H1 (cell line): Measurements from ENCODE around the gene CHSY3. TPM values are rescaled to one million over a fixed set of nuclear protein-coding genes. Genes with fewer than 3 reads are reported as not detected.

Source experiments
- CTCF ChIA-PET: fragments of 300-600 bp; sonication (Branson Sonifier 250); formaldehyde crosslinking; loops from one replicate; lab custom pipeline; 2021; ENCODE audit not compliant: partially characterized antibody; lab: Charles Lee
- POLR2A ChIA-PET: fragments of 300-600 bp; sonication (Branson Sonifier 250); formaldehyde crosslinking; loops from one replicate; lab custom pipeline; 2021; ENCODE audit warnings: inconsistent platforms; ENCODE audit not compliant: partially characterized antibody; lab: Charles Lee
- DNase-seq, 2 experiments: peaks; one replicate each; pipeline versions ENCODE4 v3.0.0 to v3.0.0-alpha.2; 2010 to 2022; ENCODE audit warnings: low spot score in 2 of 2, low read depth in 1 of 2, mixed read lengths in 1 of 2
- FAIRE-seq: peaks from 2 replicates; lab custom pipeline; 2011; peaks lifted over from hg19 to GRCh38; lab: Jason Lieb, UNC
- H2AFZ ChIP-seq: 2 replicates; pipeline ENCODE4 v1.8.1; 2012; ENCODE audit warnings: low read length, inconsistent platforms
- H2AK5ac ChIP-seq: 2 replicates; pipeline ENCODE4 v1.6.1; 2013; ENCODE audit warnings: low read depth, low read length
- H2BK120ac ChIP-seq: replicated peaks from 2 replicates; pipeline ENCODE3; 2013; ENCODE audit warnings: low read depth, low read length, inconsistent platforms
- H2BK12ac ChIP-seq: 2 replicates; pipeline ENCODE4 v1.6.1; 2013; ENCODE audit warnings: low read depth, low read length
- H2BK15ac ChIP-seq: 2 replicates; pipeline ENCODE4 v1.6.1; 2013; ENCODE audit warnings: low read length
- H2BK20ac ChIP-seq: 2 replicates; pipeline ENCODE4 v1.6.1; 2013; ENCODE audit warnings: low read length
- H2BK5ac ChIP-seq: 2 replicates; pipeline ENCODE4 v1.6.1; 2013; ENCODE audit warnings: low read depth, low read length
- H3K14ac ChIP-seq: 2 replicates; pipeline ENCODE4 v1.6.1; 2013; ENCODE audit warnings: inconsistent platforms; ENCODE audit not compliant: insufficient read length
- H3K18ac ChIP-seq: 2 replicates; pipeline ENCODE4 v1.6.1; 2013; ENCODE audit warnings: low read length; ENCODE audit errors: extremely low read depth
- H3K23ac ChIP-seq: 2 replicates; pipeline ENCODE4 v1.6.1; 2013; ENCODE audit warnings: inconsistent platforms; ENCODE audit not compliant: insufficient read length
- H3K23me2 ChIP-seq: 2 replicates; pipeline ENCODE4 v1.6.1; 2013; ENCODE audit warnings: low read depth, low read length
- H3K27ac ChIP-seq: 2 replicates; pipeline ENCODE4 v1.6.1; 2011; ENCODE audit warnings: low read depth, low read length, inconsistent platforms
- H3K27me3 ChIP-seq, 4 experiments: replicated peaks in 1 of 4; 1 replicate in 1 of 4; 2 replicates in 3 of 4; pipeline versions ENCODE4 v1.6.1 to v1.8.1; 2011 to 2013; ENCODE audit warnings: low read length in 3 of 4, mild to moderate bottlenecking in 3 of 4, inconsistent platforms in 2 of 4, mixed read lengths in 2 of 4, moderate library complexity in 1 of 4; ENCODE audit not compliant: control insufficient read depth in 3 of 4, insufficient read depth in 3 of 4; ENCODE audit errors: extremely low read depth in 1 of 4
- H3K36me3 ChIP-seq, 4 experiments: 2 replicates each; pipeline versions ENCODE4 v1.6.1 to v1.8.1; 2011 to 2013; ENCODE audit warnings: mild to moderate bottlenecking in 4 of 4, low read length in 3 of 4, moderate library complexity in 2 of 4, control low read depth in 1 of 4, inconsistent platforms in 1 of 4; ENCODE audit not compliant: insufficient read depth in 4 of 4, control insufficient read depth in 2 of 4
- H3K4ac ChIP-seq: replicated peaks from 2 replicates; pipeline ENCODE3; 2013; ENCODE audit warnings: low read length, low read depth, mixed read lengths, inconsistent platforms; ENCODE audit not compliant: insufficient read length
- H3K4me1 ChIP-seq, 4 experiments: replicated peaks in 1 of 4; 1 replicate in 1 of 4; 2 replicates in 3 of 4; pipeline versions ENCODE4 v1.6.1 to v1.8.1; 2011 to 2013; ENCODE audit warnings: low read length in 3 of 4, inconsistent platforms in 2 of 4, mixed read lengths in 1 of 4; ENCODE audit not compliant: insufficient read depth in 4 of 4, control insufficient read depth in 3 of 4
- H3K4me2 ChIP-seq, 2 experiments: 2 replicates each; pipeline versions ENCODE4 v1.6.1 to v1.8.1; 2011 to 2013; ENCODE audit warnings: low read depth in 2 of 2, low read length in 2 of 2, control low read depth in 1 of 2, inconsistent platforms in 1 of 2, mild to moderate bottlenecking in 1 of 2; ENCODE audit not compliant: insufficient read depth in 1 of 2
- H3K4me3 ChIP-seq, 4 experiments: fragments of 200-600, 300-600 bp in 1 of 4; sonication (generic), shearing (Covaris generic), sonication (Bioruptor Twin) in 1 of 4; 2 replicates each; pipeline versions ENCODE4 v1.5.1 to v1.8.1; 2011 to 2016; ENCODE audit warnings: low read length in 4 of 4, low read depth in 3 of 4, control low read depth in 2 of 4, inconsistent platforms in 2 of 4, mild to moderate bottlenecking in 2 of 4, mixed read lengths in 1 of 4, moderate library complexity in 1 of 4; ENCODE audit not compliant: insufficient read depth in 2 of 4; ENCODE audit errors: extremely low read depth in 1 of 4
- H3K56ac ChIP-seq: replicated peaks from 2 replicates; pipeline ENCODE3; 2013; ENCODE audit warnings: low read depth, mild to moderate bottlenecking, mixed read lengths, low read length, inconsistent platforms; ENCODE audit not compliant: insufficient read length
- H3K79me1 ChIP-seq: 2 replicates; pipeline ENCODE4 v1.6.1; 2013; ENCODE audit warnings: low read depth, low read length, control low read depth
- H3K79me2 ChIP-seq, 2 experiments: 2 replicates each; pipeline versions ENCODE4 v1.6.1 to v1.8.1; 2012 to 2013; ENCODE audit warnings: low read length in 2 of 2, mild to moderate bottlenecking in 2 of 2, inconsistent platforms in 1 of 2; ENCODE audit not compliant: insufficient read depth in 2 of 2, control insufficient read depth in 1 of 2
- H3K9ac ChIP-seq, 4 experiments: replicated peaks in 1 of 4; 1 replicate in 1 of 4; 2 replicates in 3 of 4; pipeline versions ENCODE4 v1.6.1 to v1.8.1; 2011 to 2013; ENCODE audit warnings: low read depth in 3 of 4, low read length in 3 of 4, control low read depth in 2 of 4, mild to moderate bottlenecking in 2 of 4, moderate library complexity in 2 of 4, inconsistent platforms in 1 of 4; ENCODE audit errors: extremely low read depth in 1 of 4
- H3K9me3 ChIP-seq, 2 experiments: 2 replicates each; pipeline versions ENCODE4 v1.6.1 to v1.8.1; 2012 to 2013; ENCODE audit warnings: mild to moderate bottlenecking in 2 of 2, moderate library complexity in 2 of 2, control low read depth in 1 of 2, inconsistent platforms in 1 of 2, low read depth in 1 of 2, low read length in 1 of 2, mixed read lengths in 1 of 2; ENCODE audit not compliant: insufficient read depth in 2 of 2
- H4K20me1 ChIP-seq, 2 experiments: replicated peaks in 1 of 2; 2 replicates each; pipeline versions ENCODE3 to v1.8.1; 2011 to 2013; ENCODE audit warnings: inconsistent platforms in 2 of 2, low read length in 2 of 2, mild to moderate bottlenecking in 1 of 2; ENCODE audit not compliant: insufficient read depth in 2 of 2, control insufficient read depth in 1 of 2
- H4K5ac ChIP-seq: 2 replicates; pipeline ENCODE4 v1.6.1; 2013; ENCODE audit warnings: low read length, low read depth, mixed read lengths, inconsistent platforms; ENCODE audit not compliant: insufficient read length
- H4K8ac ChIP-seq: 2 replicates; pipeline ENCODE4 v1.8.0; 2013; ENCODE audit warnings: mild to moderate bottlenecking, moderate library complexity, low read length, inconsistent platforms; ENCODE audit not compliant: insufficient read depth; ENCODE audit errors: extremely low read depth
- H4K91ac ChIP-seq: replicated peaks from 2 replicates; pipeline ENCODE3; 2013; ENCODE audit warnings: low read length, mixed read lengths, inconsistent platforms; ENCODE audit not compliant: insufficient read length
- EZH2 ChIP-seq: fragments of 200-600 bp; sonication (generic); IDR thresholded peaks from 2 replicates; pipeline ENCODE4 v1.7.1; 2012; ENCODE audit warnings: low read depth, mild to moderate bottlenecking, moderate library complexity, low read length, inconsistent platforms; ENCODE audit not compliant: severe bottlenecking
- WGBS, 2 experiments: shearing (Covaris generic) in 1 of 2; methylation state at CpG; one replicate each; pipeline versions ENCODE4 v1.1.6 to v1.1.7; 2013 to 2015; ENCODE audit warnings: low lambda C conversion rate in 2 of 2, mixed read lengths in 2 of 2, inconsistent platforms in 1 of 2, low coverage in 1 of 2, missing lambda C conversion rate in 1 of 2; ENCODE audit not compliant: insufficient replicate concordance in 2 of 2, insufficient coverage in 1 of 2, insufficient read length in 1 of 2; ENCODE audit errors: extremely low coverage in 1 of 2, missing lambda C conversion rate in 1 of 2; 5-methylcytosine and 5-hydroxymethylcytosine counted together
- polyA plus RNA-seq, 7 experiments: library from polyadenylated mRNA; depleted of rRNA in 3 of 7; stranded (reverse) in 5 of 7; unstranded in 2 of 7; fragments of >200 nt in 5 of 7; fragments of 200-250 nt in 2 of 7; gene quantifications; 1 replicate in 5 of 7; 2 replicates in 1 of 7; 4 replicates in 1 of 7; pipeline versions ENCODE4 v1.2.1 to v1.2.3, GENCODE V29; 2011 to 2013; ENCODE audit warnings: missing spikeins in 2 of 7, mixed read lengths in 2 of 7
- total RNA-seq: library from RNA; stranded (reverse); fragmentation: NEBNext Ultra II Directional; extraction: Animal tissue kit (Norgen Biotek cat#: 25700); gene quantifications from 2 replicates; pipeline ENCODE4 v1.2.1, GENCODE V29; 2021

Gene CHSY3
- total and polyA plus RNA-seq, 2 of the 8 experiments (the other 6 are each of a cell fraction or from before 2014, with no cell fraction given) = 0.24 to 1.8 TPM

- Histone ChIP-seq H3K79me2 (no peaks in the 10 kb centered on the region), H2BK20ac (no peak overlapping the region), H2AFZ (no peak overlapping the region), H4K20me1 (no peaks in the 10 kb centered on the region), H3K9me3 (no peaks in the 10 kb centered on the region), H3K79me1 (no peaks in the 10 kb centered on the region), H2AK5ac (no peak overlapping the region), H2BK12ac (no peak overlapping the region), H3K14ac (no peak overlapping the region), H2BK120ac (no peak overlapping the region), H3K36me3 (no peaks in the 10 kb centered on the region; a peak in 1 of 8 replicates), H4K5ac (no peak overlapping the region), H3K4me2 (no peak overlapping the region), H3K4me3 (no peak overlapping the region), H3K27me3 (no peaks in the 10 kb centered on the region), H3K27ac (no peak overlapping the region), H4K91ac (no peak overlapping the region), H3K18ac (no peak overlapping the region), H3K23ac (no peak overlapping the region), H3K4me1 (no peaks in the 10 kb centered on the region), H3K23me2 (no peaks in the 10 kb centered on the region), H3K56ac (no peak overlapping the region), H2BK5ac (no peak overlapping the region), H2BK15ac (no peak overlapping the region), H3K4ac (no peak overlapping the region), H4K8ac (no peak overlapping the region), H3K9ac (no peak overlapping the region)
- ChIA-PET CTCF (no interaction called here), POLR2A (no interaction called here)
- no peak for FAIRE-seq
- 89% methylated on average over 7 of the region's 7 CpGs; no CpG with 5 or more reads in 1 of the 2 experiments for WGBS, 2 experiments
- no peak for TF ChIP-seq EZH2
- no peak for DNase-seq
Measured at GRCh38 chr5:130183115-130183514, 278.9 kb downstream of the CHSY3 start.
